ENCODE measurements around the gene ATE1.
"Not testable (repeated sequence)": the region's sequence is repeated elsewhere in the genome, so short reads cannot be mapped to it uniquely, and the experiment has no call there.

ATE1 gene

GRCh38 chr10:121828045-121828444, 99.8 kb downstream of the ATE1 start:
- no peak for DNase-seq

DNA sequence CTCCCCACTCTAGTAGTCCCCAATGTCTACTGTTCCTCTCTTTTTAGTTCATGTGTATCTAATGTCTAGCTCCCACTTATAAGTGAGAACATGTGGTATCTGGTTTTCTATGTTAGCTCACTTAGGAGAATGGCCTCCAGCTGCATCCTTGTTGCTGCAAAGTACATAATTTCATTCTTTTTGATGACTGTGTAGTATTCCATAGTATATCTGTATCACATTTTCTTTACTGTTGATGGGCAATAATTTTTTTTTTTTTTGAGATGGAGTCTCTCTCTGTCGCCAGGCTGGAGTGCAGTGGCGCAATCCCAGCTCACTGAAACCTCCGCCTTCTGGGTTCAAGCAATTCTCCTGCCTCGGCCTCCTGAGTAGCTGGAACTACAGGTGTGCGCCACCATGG, 101.1 kb downstream of the ATE1 start:
- DNase-seq, result not testable (repeated sequence)

DNA sequence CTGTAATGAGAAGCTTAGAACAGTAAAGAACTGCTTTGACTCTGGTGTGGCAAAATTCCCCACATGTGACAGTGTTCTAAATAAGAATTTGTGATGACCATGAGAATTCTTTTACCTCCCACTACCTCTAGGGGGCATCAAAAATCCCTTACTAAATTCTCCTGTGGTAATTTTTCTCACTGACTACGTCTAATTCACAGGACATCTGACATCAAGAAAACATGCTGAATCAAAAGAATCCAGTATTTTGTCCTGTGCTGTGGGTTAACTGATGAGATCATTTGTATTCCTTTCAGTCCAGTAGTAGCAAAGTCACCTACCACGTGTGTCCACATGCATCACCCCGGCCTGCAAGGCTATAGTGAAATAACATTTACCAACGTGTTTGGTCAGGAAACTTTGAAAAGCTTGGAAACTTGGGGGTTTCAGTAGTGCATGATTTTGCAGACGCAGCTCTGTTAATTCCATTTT, 103.8 kb downstream of the ATE1 start:
- DNase-seq, result no peak

GRCh38 chr10:121822724-121823123, 105.1 kb downstream of the ATE1 start:
- no peak for DNase-seq

DNA sequence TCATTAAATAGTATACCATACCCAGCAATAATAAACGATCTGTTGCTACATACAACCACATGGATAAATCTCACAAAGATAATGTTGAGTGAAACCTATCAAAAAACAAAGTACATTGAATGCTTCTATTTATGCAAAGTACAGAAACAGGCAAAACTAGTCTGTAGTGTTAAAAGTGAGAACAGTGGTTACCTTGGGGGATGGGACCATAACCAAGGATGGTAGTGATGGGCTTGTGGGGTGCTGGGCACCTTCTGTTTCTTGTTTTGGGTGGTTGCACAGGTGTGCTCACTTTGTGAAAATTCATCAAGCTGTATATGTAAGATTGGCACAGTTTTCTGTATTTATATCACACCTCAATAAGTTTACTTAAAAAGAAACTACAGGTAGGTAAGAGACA, 105.7 kb downstream of the ATE1 start:
- no peak for DNase-seq

GRCh38 chr10:121819049-121819448, 108.8 kb downstream of the ATE1 start:
- DNase-seq, result no peak

- no peak for DNase-seq
Measured at GRCh38 chr10:121818599-121818998, 109.2 kb downstream of the ATE1 start.

- no peak for DNase-seq
Measured at GRCh38 chr10:121816197-121816596, 111.6 kb downstream of the ATE1 start.

GRCh38 chr10:121813857-121814256, 114.0 kb downstream of the ATE1 start:
- no peak for DNase-seq

DNA sequence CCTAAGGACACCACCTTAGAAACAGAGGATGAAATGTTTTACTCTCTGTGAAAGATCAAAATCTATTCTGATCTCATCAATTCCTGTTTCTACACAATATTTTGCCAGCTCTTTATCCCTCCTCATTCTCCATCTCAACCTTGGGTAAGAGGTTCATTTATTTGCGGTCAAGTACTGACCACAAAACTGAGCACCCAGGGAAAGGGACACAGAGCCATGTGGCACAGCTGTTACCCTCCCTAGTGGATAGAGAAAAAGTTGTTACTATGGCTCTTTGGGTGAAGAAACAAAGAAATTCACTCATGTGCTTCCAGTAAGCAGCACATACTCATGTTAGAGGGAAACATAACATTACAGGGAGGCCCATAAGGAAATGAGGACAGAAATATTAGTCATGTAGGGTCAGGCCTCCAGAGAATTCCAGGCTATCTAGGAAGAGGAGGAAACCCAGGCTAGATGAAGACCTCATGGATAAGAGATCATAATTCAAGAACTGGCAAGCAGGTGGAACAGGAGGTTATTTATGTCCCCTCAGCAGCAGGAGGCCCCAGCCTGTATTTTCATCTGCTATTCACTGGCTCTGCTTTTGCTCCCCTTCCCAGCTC, 114.5 kb downstream of the ATE1 start:
- no peak for DNase-seq

- no peak for DNase-seq
Measured at GRCh38 chr10:121812031-121812430, 115.8 kb downstream of the ATE1 start.

- no peak for DNase-seq
Measured at GRCh38 chr10:121811386-121811785, 116.4 kb downstream of the ATE1 start.

DNA sequence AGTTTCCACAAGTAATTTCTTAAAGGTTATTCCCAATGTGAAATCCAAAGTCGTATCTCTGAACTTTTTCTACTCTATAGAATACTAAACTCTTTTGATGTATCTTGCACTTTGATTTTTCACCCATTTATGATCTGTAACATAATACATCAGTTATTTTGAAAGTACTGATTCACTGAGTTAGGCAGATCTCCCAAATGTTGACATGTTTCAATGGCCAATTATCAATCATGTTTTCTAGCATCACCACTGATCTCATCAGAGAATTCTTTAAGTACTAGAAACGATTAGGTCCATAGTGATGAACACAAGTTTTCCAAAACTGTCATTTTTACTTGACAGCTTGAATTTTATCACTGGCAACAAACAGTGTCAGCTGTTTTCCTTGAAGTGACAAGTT, 119.0 kb downstream of the ATE1 start:
- DNase-seq, result no peak

DNA sequence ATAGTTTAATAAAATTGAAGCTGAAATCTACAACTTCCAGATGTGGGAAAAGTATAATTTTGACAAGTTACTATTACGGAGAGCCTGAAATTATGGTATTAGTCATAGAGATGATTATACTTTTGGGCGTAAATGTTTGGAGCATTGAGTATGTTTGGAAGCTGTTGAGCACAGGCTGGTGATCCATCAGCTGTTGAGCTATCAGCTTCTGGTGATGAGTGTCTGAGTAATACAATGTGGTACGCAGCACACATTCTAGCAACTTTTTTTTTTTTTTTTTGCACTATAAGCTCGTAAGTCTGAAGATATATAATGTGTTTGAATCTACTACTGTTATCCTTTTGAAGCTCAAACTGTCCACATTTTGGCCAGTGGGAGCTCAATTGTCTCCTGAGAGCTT, 123.4 kb downstream of the ATE1 start:
- no peak for DNase-seq

DNA sequence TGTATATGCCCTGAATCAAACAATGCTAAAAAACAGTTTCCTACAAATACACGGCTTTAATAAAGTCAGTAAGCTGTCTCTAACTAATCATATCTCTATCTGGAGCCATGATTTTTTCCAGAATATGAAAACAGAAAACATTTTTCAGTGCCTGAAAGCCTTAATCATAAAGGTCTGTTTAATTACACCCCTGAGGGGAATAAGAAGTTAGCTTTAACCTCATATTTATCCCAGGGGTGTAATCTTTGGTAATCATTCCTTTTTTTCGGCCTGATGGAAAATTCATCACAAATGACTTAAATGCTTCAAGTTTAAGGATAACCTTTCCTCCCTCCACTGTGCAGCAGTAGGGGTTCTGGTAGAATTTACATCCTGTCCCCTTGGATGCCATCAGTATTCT, 124.2 kb downstream of the ATE1 start:
- no peak for DNase-seq

DNA sequence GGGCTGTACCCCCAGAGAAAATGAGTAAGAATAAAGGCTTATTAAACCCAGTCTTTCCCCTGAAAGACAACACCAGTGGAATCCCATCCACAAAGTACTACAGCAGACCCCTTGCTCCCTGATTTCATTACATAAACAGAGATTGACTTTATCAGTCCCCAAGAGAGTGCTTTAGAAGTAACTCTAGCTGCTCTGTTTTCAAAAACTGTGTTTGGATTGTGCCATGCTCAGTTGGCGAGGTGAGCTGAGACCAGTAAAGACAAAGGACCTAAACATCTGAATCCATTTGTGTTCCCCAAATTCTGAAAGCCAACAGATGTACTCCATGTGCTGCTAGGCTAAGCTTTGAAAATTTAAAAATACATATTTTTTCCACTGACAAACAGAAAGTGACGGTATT, 127.0 kb downstream of the ATE1 start:
- DNase-seq, result no peak

GRCh38 chr10:121800146-121800545, 127.7 kb downstream of the ATE1 start:
- DNase-seq, result no peak

DNA sequence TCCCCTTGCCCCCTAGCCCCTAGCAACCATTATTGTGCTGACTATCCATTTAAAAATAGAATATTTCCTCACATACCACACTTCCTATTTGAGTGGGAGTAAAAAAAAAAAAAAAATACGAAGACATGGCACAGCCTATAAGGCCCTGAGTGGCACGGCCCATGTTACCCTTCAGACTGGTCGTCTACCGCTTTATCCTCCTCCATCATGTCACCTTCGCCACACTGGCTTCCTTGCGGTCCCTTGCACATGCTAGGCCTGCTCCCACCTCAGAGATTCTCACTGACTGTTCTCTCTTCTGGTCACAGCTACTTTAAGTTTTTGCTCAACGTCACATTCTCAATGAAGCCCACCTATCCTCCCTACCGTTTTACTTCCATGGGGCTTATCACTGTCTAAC, 130.3 kb downstream of the ATE1 start:
- DNase-seq, result no peak

DNA sequence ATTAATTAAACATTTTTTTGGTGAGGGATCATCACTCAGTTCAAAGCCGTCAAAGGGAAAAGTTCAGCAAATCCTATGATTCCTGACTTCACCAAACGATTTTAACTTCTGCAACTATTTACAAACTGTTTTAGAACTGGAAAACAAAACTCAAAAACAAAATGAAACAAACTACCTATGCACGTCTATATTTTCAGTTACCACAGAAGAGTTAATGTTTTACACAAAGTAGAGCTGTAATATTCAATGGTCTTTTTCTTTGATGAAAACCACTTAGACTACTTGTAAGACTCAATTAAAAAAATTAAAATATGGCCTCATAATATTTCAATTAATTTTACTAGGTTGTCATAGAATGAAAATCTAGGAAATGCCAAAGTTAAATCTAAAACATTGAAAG, 131.5 kb downstream of the ATE1 start:
- DNase-seq, result no peak

DNA sequence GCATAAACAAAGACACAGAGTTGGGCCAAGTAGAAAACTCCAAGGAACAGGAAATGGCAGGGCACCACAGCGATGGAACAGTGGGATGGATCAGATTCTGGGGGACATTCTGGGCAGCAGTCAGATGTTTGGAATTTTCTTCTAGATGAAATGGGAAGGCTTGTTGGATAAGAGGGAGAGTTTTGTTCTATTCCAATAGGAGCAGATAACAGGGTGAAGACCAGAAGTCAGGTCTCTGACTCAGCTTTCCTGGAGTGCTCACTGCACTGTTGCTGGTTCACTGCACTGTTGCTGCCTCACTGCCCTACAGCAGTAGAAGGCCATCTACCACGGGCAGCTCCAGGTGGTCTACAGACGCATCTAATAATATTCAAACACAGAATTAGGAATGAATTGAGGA, 135.6 kb downstream of the ATE1 start:
- no peak for DNase-seq

DNA sequence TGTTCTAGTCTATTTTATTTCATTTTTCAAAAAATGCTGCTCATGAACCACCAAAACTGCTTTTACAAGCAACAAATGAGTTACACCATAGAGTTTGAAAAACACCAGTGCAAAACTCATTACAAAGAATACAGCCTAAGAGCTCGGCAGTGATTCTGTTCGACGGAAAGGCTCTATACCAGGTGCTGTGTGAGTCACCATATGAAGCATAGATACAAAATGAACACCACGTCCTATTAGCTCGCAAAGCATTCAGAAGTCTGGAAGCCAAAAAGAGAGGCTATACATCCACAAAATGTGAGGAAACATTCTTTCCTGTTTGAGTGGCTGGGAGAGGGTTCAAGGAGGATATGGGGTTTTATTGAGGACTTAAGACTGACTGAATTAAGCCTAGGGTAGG, 136.1 kb downstream of the ATE1 start:
- no peak for DNase-seq

DNA sequence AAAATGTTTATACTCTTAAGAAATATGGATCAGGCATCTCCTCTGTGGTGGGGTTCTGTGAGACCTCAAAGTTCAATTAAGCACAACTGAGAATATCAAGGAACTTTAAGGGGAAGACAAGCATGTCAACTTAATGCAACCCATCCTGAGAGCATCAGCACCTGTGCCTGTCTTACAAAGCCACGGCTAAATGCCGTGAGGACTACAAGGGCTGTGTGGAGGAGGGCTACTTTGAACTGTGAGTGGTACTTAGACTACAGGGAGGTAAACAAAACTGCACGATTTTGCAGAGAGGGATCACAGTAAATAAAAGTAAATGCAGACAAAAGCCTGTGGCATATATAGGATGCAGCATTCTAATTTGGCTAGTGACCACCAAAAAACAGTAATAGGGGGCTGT, 139.1 kb downstream of the ATE1 start:
- DNase-seq, result no peak

GRCh38 chr10:121788115-121788514, 139.7 kb downstream of the ATE1 start:
- DNase-seq, result no peak

GRCh38 chr10:121787169-121787568, 140.7 kb downstream of the ATE1 start:
- DNase-seq, result no peak

- no peak for DNase-seq
Measured at GRCh38 chr10:121783782-121784372, 144.0 kb downstream of the ATE1 start.

All from cortex of kidney (tissue), 1 donor.